ENCODE measurements around the gene ARID1B.

- TF ChIP-seq CTCF (IDR thresholded peaks at IDR 0.05) (no peak), POLR2AphosphoS5 (IDR thresholded peaks at IDR 0.05) (no peak), POLR2A (IDR thresholded peaks at IDR 0.05) (no peak), EP300 (IDR thresholded peaks at IDR 0.05) (no peak)
These were observed 375.4 kb downstream of the ARID1B start for GRCh38 chr6:157152556-157152955.
